C4-2B (cell line): ENCODE results near the gene DHX16.
A peak's percentile ranks its signal among the peaks of the same experiment; 100 is the strongest.

Source experiments
- H3K27ac ChIP-seq: fragments of 450-650 bp; 2 replicates; pipeline ENCODE4 v1.5.1; 2017
- ZFX ChIP-seq: fragments of 450-650 bp; IDR thresholded peaks from 2 replicates; pipeline ENCODE4 v1.6.1; 2017
- TF ChIP-seq, protein P1 (sequence below): fragments of 450-650 bp; conservative IDR thresholded peaks from 2 replicates; pipeline ENCODE4 v1.5.1; 2017; ENCODE audit warnings: mild to moderate bottlenecking

The DHX16 gene

GRCh38 chr6:30615958-30616810 lies 56.6 kb downstream of the DHX16 start:
- H3K27ac ChIP-seq, result peak overlapping the region; percentile 87
- TF ChIP-seq, protein P1, sequence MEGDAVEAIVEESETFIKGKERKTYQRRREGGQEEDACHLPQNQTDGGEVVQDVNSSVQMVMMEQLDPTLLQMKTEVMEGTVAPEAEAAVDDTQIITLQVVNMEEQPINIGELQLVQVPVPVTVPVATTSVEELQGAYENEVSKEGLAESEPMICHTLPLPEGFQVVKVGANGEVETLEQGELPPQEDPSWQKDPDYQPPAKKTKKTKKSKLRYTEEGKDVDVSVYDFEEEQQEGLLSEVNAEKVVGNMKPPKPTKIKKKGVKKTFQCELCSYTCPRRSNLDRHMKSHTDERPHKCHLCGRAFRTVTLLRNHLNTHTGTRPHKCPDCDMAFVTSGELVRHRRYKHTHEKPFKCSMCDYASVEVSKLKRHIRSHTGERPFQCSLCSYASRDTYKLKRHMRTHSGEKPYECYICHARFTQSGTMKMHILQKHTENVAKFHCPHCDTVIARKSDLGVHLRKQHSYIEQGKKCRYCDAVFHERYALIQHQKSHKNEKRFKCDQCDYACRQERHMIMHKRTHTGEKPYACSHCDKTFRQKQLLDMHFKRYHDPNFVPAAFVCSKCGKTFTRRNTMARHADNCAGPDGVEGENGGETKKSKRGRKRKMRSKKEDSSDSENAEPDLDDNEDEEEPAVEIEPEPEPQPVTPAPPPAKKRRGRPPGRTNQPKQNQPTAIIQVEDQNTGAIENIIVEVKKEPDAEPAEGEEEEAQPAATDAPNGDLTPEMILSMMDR, result no peak
- no peak for TF ChIP-seq ZFX

DNA sequence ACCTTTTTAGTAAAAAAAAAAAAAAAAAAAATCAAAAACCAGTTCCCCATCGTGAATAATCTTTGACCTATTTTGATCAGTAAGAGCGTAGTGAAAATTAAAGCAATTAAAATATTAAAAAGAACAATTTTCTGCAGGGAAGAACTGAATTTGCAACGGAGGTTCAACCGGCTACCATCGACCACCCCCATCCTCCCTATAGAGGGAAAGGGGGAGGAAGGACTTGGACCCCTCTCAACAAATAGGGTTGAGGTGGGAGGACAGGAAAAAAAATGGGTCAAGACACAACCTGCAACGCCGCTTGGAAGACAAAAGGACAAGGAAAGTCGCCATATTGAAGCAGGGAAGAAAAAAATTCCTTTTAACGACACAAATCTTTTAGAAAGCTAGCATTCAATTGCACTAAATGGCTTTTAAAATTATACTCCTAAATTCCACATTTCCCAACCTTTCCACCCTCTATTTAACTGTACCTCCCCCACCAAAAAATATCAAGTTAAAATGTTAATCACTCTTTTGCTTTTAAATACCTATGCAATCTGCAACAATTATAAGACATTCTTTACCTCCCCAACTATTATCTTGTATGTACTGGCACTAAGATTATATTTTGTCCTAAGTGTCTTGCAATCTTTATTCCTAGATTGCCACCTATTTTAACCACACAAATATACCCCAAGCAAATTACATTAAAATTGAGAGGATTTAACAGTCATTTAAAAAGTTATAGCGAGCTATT lies 57.4 kb downstream of the DHX16 start:
- H3K27ac ChIP-seq, result peak overlapping the region; percentile 60; the same call in 1 of the 2 replicates
- TF ChIP-seq, protein P1, result no peak
- TF ChIP-seq ZFX, result no peak

DNA sequence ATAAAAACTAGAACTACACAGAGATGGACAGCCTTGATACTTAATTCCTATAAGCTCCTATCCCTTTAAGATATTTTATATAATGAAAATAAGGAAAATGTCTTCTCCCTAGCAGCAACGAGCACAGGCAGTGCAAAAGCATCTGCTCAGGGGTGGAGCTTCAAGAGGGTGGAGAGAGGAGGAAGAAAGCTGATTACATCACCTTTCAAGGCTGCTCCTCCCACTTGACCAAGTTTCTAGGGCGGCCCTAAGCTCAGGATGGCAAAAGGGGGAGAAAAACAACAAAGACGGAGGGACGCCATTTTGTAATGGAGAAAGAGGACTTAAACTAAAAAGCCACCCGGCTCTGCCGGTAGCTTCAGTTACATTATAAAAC lies 58.0 kb downstream of the DHX16 start:
- TF ChIP-seq, protein P1, result no peak
- TF ChIP-seq ZFX, result no peak

DNA sequence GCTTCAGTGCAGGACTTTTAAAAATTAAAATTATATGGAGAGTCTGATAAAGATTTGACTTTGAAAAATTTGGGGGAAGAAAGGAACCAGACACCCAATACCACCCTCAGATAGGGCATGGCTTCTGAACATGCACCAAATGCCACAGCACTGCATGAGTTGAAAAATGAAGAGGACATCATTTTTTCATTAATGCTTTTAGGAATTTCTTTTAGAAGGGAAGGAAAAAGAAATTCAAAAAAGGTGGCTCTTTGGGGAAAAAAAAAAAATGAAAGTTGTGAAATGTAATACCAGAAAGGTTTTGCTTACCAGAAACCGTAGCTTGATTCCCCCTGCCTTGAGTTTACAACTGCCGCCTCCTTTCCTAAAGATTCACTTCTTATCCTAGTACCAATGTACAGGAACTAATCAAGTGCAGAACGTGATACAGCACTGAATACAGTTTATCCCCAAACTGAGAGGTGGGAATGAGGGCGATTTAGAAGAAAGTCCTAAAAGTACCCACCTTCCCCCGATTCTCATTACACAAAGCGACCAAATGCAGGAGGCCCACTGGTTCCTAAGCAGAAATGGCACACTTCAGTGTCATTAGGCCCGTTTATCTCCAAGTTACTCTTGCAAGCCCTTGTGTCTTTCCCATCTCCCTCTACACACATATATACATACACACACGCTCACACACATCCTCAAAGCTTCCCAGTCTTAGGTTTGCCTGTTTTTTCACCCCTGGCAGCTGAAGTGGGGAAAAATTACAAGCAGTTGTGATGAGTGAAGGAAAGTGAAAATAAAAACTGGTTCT lies 58.6 kb downstream of the DHX16 start:
- peak overlapping the region; percentile 60; the same call in 1 of the 2 replicates for H3K27ac ChIP-seq
- no peak for TF ChIP-seq ZFX
- TF ChIP-seq, protein P1, result no peak

More for the DNA sequence above, 58.0 kb downstream of the DHX16 start:
- peak overlapping the region; percentile 60; the same call in 1 of the 2 replicates for H3K27ac ChIP-seq

DNA sequence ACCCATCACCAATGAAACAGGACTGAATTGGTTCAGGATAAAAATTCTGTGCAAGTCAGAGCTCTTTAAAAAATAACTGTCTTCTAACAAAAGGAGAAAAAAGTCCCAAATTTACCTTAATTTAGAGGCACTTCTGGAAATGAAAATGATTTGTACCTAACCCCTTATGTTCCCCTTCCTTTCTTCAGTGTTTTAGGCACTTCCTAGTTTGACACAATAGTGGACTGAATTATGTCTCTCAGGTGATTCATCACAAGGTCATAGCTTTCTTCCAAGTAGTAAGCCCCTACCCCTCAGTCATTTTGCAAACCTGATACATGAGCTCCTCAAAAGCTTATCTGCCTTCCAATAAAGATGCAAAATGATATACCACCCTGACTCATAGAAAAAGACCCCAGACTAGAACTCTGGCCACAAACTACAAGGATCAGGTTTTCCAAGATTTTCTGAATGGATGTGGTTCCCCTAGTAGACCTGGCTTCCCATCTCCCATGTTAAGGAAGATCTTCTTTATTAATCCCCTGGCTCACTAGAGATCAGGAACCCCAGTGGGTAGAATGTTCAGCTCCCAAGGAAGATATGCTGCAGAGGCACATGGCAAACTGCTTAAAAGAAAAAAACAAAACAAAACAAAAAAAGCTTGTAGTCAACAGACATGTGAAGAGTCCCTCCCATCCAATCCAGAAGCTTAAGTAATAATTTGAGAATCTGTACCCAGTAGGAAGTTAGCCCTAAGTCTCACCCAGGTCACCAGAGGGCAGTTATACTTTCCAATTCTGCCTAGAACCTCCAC lies 59.4 kb downstream of the DHX16 start:
- H3K27ac ChIP-seq, result no peak overlapping the region
- TF ChIP-seq, protein P1, result no peak
- no peak for TF ChIP-seq ZFX

- TF ChIP-seq, protein P1, result no peak
- no peak for TF ChIP-seq ZFX
- no peak overlapping the region for H3K27ac ChIP-seq
Measured at GRCh38 chr6:30612687-30613248, 60.0 kb downstream of the DHX16 start.
